Uterus (tissue), 2 donors: Measurements from ENCODE around the gene RIMS4.

Source experiments
- CTCF ChIP-seq, 4 experiments: fragments of 200-600 bp in 2 of 4; fragments of 450-650 bp in 2 of 4; sonication (generic) in 2 of 4; IDR thresholded peaks; one replicate each; pipeline ENCODE4 v1.5.1; 2016 to 2019; ENCODE audit warnings: antibody characterized with exemption in 4 of 4, mild to moderate bottlenecking in 2 of 4, moderate library complexity in 1 of 4
- POLR2A ChIP-seq, 2 donors: fragments of 450-650 bp; IDR thresholded peaks; one replicate each; pipeline ENCODE4 v1.6.1; 2016; ENCODE audit warnings: antibody characterized with exemption in 2 of 2, mild to moderate bottlenecking in 1 of 2, moderate library complexity in 1 of 2

GRCh38 chr20:44770484-44771171 lies 39.7 kb downstream of the RIMS4 start:
- TF ChIP-seq CTCF (IDR thresholded peaks at IDR 0.05) (no peak), POLR2A (IDR thresholded peaks at IDR 0.05) (no peak)
